Measurements from ENCODE around the gene B3GALNT2.

The B3GALNT2 gene

DNA sequence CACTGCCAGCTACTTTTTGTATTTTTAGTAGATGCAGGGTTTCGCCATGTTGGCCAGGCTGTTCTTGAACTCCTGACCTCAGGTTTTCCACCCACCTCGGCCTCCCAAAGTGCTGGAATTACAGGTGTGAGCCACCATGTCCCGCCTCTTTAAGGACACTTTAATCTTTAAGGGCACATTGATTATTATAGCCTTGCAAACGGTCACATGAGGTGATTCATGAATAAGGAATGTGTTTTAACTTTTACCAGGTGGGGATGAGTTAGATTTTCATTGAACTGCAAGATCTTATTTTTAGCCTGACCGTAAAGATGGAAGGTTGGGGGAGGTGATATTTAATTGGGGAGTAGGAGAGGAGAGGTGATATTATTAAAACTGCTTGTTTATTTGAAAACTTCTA lies 75.1 kb downstream of the B3GALNT2 start:
- DNase-seq (ENCODE audit: insufficient read length, low spot score) (no peak), FAIRE-seq (no peak)
- TF ChIP-seq, protein P1, sequence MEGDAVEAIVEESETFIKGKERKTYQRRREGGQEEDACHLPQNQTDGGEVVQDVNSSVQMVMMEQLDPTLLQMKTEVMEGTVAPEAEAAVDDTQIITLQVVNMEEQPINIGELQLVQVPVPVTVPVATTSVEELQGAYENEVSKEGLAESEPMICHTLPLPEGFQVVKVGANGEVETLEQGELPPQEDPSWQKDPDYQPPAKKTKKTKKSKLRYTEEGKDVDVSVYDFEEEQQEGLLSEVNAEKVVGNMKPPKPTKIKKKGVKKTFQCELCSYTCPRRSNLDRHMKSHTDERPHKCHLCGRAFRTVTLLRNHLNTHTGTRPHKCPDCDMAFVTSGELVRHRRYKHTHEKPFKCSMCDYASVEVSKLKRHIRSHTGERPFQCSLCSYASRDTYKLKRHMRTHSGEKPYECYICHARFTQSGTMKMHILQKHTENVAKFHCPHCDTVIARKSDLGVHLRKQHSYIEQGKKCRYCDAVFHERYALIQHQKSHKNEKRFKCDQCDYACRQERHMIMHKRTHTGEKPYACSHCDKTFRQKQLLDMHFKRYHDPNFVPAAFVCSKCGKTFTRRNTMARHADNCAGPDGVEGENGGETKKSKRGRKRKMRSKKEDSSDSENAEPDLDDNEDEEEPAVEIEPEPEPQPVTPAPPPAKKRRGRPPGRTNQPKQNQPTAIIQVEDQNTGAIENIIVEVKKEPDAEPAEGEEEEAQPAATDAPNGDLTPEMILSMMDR (IDR thresholded peaks at IDR 0.05; ENCODE audit: insufficient read depth, missing control alignments) = no peak

DNA sequence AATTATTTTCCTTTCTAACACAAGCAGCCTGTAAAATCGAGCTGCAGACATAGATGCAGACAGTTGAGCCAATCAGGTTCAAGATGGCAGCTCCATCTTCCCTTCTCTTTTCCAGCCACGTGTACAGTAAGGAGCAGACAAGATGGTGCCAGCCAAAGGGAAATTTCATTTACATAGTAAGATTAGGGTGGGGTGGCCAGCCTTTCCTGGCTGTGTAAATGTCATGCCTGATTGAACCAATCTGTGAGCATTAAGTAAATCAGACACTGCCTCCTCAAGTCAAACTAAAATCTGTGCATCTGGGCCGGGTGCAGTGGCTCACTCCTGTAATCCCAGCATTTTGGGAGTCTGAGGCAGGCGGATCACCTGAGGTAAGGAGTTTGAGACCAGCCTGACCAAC lies 76.8 kb downstream of the B3GALNT2 start:
- TF ChIP-seq, protein P1 (IDR thresholded peaks at IDR 0.05; ENCODE audit: insufficient read depth, missing control alignments) = no peak
- DNase-seq (ENCODE audit: insufficient read length, low spot score) = no peak
- FAIRE-seq = no peak

DNA sequence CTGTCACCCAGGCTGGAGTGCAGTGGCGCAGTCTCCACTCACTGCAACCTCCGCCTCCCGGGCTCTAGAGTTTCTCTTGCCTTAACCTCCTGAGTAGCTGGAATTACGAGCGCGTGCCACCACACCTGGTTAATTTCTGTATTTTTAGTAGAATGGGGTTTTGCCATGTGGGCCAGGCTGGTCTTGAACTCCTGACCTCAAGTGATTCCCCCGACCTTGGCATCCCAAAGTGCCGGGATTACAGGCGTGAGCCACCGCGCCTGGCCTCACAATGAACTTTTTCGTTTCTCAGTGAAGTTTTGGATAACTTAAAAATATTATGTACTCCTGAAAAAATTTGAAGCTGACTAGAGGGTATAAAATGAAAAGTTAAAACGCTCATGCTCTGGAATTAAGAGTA lies 77.6 kb downstream of the B3GALNT2 start:
- TF ChIP-seq, protein P1 (IDR thresholded peaks at IDR 0.05; ENCODE audit: insufficient read depth, missing control alignments) = no peak
- no peak for FAIRE-seq
- no peak for DNase-seq (ENCODE audit: insufficient read length, low spot score)

DNA sequence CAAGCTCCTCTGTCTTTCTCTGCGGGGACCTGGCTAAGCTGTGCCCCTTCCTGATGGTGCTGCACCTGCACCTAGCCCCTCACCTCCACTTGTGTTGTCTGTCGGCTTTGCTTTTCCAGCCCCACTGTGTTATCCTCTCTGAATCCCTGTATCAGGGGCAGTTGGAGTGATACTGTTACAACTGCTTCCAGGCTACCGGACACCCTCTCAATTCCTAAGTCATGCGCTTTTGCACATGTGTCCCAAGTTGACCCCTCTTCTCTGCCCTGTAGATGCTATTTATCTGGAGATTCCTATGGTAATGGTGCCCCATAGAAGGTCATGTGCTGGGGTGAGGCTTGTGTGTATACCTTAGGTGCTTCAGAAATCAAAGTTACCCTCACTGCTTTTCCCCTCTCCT lies 78.1 kb downstream of the B3GALNT2 start:
- no peak for FAIRE-seq
- TF ChIP-seq, protein P1 (IDR thresholded peaks at IDR 0.05; ENCODE audit: insufficient read depth, missing control alignments) = no peak
- DNase-seq (ENCODE audit: insufficient read length, low spot score) = no peak

DNA sequence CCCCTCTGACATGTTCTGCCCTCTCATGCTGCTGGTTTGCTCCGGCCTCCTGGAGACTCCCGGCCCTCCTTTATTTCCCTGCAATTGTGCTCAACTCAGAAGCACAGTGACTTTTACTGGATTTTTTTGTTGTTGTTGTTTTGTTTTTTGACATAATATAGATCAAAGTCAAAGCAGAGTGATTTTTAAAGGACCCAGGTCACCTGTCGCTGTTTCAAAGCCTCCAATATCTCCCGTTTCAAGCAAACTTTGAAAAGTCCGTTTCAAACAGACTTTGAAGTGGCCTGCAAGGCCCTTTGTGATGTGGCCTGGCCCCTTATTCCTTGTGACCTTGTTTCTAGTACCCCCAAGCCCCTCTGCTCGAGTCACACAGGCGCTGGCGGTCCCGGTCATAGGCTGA lies 78.9 kb downstream of the B3GALNT2 start:
- TF ChIP-seq, protein P1 (IDR thresholded peaks at IDR 0.05; ENCODE audit: insufficient read depth, missing control alignments) = no peak
- DNase-seq (ENCODE audit: insufficient read length, low spot score) = no peak
- FAIRE-seq = no peak

DNA sequence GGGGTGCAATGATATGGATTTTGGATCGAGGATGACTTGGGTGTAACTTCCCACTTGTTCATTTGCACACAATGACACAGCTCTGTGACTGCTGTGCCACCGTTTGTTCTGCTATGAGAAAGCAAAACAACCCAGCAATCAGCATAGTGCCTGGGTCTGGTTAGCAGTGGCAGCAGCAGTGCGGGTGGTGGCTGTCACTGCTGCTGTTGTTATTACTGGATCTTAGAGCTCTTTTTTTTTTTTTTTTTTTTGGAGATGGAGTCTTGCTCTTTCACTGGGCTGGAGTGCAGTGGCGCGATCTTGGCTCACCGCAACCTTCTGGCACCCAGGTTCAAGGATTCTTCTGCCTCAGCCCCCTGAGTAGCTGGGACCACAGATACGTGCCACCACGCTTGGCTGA lies 80.2 kb downstream of the B3GALNT2 start:
- FAIRE-seq (no peak), DNase-seq (ENCODE audit: insufficient read length, low spot score) (no peak)
- TF ChIP-seq, protein P1 (IDR thresholded peaks at IDR 0.05; ENCODE audit: insufficient read depth, missing control alignments) = no peak

DNA sequence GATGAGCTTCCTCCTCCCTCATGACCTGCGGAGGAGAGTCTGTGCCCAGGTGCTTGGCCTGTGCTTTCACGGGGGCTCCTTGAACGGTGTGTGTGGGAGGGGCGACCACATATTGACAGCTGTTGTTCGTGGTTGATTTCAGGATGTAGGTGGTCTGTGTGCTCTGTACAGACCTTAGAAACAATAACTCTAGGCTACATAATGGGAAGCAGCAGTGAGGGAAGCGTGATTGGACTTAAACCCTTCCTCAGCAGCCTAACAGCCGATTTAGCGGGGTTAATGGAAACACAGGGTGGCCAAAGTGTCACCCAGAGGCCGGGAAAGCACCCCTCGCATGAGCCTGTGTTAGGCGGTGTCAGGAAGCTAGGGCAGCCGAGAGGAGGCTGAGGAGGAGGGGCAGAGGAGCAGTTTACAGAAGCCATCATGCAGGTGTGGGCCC lies 81.0 kb downstream of the B3GALNT2 start:
- FAIRE-seq = no peak
- TF ChIP-seq, protein P1 (IDR thresholded peaks at IDR 0.05; ENCODE audit: insufficient read depth, missing control alignments) = no peak
- DNase-seq (ENCODE audit: insufficient read length, low spot score) = no peak

All from D721Med (cell line).